HL-60 (cell line): ENCODE data around the gene APOD.
"Not testable (repeated sequence)": the region's sequence is repeated elsewhere in the genome, so short reads cannot be mapped to it uniquely, and the experiment has no call there.

Experiments used
- CTCF ChIP-seq: IDR thresholded peaks from one replicate; pipeline ENCODE4 v1.5.1; 2011; ENCODE audit warnings: low read length, control low read depth, inconsistent platforms; ENCODE audit not compliant: insufficient read depth
- POLR2AphosphoS5 ChIP-seq: IDR thresholded peaks from 2 replicates; pipeline ENCODE4 v1.6.1; 2012; ENCODE audit warnings: low read depth

DNA sequence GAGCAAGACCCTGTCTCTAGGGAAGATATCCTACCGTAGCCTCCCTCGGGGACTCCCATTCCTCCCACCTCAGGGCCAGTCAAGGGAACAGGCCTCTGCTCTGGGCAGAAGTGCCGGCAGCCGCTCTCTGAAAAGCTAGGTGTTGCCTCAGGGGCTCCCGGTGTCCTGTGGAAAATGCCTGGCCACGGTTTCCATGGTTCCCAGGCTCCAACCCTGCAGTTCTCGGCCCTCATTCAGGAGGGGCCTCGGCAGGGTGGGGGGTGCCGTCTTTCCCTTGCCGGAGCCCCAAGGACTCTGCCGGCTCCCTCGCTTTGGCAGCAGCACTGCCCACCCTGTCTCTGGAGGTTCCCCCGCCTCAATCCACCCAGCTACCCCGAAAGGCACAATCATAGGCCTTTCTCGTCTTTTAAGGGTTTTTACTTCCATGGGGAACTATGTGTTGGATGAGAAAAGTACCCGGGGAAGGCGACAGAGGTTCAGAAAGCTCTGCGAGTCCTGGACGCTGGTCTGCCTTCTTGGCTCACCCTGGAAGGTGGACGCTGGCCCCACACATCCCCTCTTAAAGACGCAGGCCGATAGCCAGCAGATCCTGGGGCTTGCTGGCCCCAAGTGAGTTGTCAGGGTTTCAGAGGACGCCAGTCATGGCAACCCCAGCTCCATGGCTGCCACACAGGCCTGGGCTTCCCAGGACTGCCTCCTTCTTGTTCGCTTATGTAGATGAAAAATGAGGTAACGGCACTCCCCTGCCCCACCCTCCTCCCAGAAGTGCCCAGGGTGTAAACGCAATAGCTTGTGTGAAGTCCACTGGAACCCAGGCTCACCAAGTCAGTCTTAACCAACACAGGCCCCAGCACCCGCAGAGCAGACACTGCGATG is 34.3 kb upstream of the APOD start:
- TF ChIP-seq CTCF, POLR2AphosphoS5: not testable (repeated sequence)
